C4-2B (cell line): ENCODE results near the gene DHRS1.

Experiments
- H3K27ac ChIP-seq: fragments of 450-650 bp; 2 replicates; pipeline ENCODE4 v1.5.1; 2017
- CTCF ChIP-seq: fragments of 450-650 bp; conservative IDR thresholded peaks from 2 replicates; pipeline ENCODE4 v1.5.1; 2017; ENCODE audit warnings: mild to moderate bottlenecking
- ZFX ChIP-seq: fragments of 450-650 bp; IDR thresholded peaks from 2 replicates; pipeline ENCODE4 v1.6.1; 2017

The DHRS1 gene

GRCh38 chr14:24339284-24340151 lies 39.9 kb upstream of the DHRS1 start, which contains the start of gene RIPK3:
TSS of gene RIPK3 (minus strand) at chr14:24339991. CDS start at chr14:24339826, 165 bp downstream.
- no peak within 1 kb of the TSS for H3K27ac ChIP-seq
- TF ChIP-seq ZFX (no peak), CTCF (no peak)

GRCh38 chr14:24338843-24339242 lies 39.3 kb upstream of the DHRS1 start:
- TF ChIP-seq ZFX (no peak), CTCF (no peak)

GRCh38 chr14:24337824-24338175 lies 38.2 kb upstream of the DHRS1 start:
- H3K27ac ChIP-seq = no peak overlapping the region
- TF ChIP-seq ZFX (no peak), CTCF (no peak)

More at GRCh38 chr14:24338843-24339242, 39.3 kb upstream of the DHRS1 start:
- H3K27ac ChIP-seq = no peak overlapping the region

- no peak for TF ChIP-seq ZFX
- TF ChIP-seq CTCF = no peak
- no peak overlapping the region for H3K27ac ChIP-seq
Measured at GRCh38 chr14:24337144-24337823, 37.7 kb upstream of the DHRS1 start.

- no peak for TF ChIP-seq CTCF
- TF ChIP-seq ZFX = no peak
- no peak overlapping the region for H3K27ac ChIP-seq
Measured at GRCh38 chr14:24335461-24336171, 36.0 kb upstream of the DHRS1 start.

GRCh38 chr14:24334431-24335291 lies 35.1 kb upstream of the DHRS1 start, which contains the start of gene ADCY4:
TSS of gene ADCY4 (minus strand) at chr14:24335071. CDS start at chr14:24334652, 419 bp downstream.
- TF ChIP-seq CTCF (no peak), ZFX (no peak)
- H3K27ac ChIP-seq = peak within 1 kb of the TSS; percentile 5; the same call in 1 of the 2 replicates
